Uterus (tissue), 4 donors: Measurements from ENCODE around the gene PIK3CB. TPM values are rescaled to one million over a fixed set of nuclear protein-coding genes. Genes with fewer than 3 reads are reported as not detected.

Source experiments
- DNase-seq, 2 donors: peaks; one replicate each; pipeline ENCODE4 v3.0.0-alpha.2; 2019 to 2020
- H3K27ac ChIP-seq, 2 donors: fragments of 200-600 bp; sonication (generic); 1 replicate in 1 of 2; 2 replicates in 1 of 2; pipeline ENCODE4 v1.5.1; 2016 to 2018
- H3K27me3 ChIP-seq, 2 donors: fragments of 200-600 bp; sonication (generic); one replicate each; pipeline ENCODE4 v1.5.1; 2018 to 2019; ENCODE audit warnings: control low read depth in 1 of 2
- H3K36me3 ChIP-seq, 2 donors: fragments of 200-600 bp; sonication (generic); one replicate each; pipeline ENCODE4 v1.5.1; 2019; ENCODE audit warnings: control low read depth in 1 of 2
- H3K4me1 ChIP-seq, 2 donors: fragments of 200-600 bp; sonication (generic); one replicate each; pipeline ENCODE4 v1.5.1; 2018 to 2019; ENCODE audit warnings: control low read depth in 1 of 2
- H3K4me3 ChIP-seq, 2 donors: fragments of 200-600 bp; sonication (generic); 1 replicate in 1 of 2; 2 replicates in 1 of 2; pipeline ENCODE4 v1.5.1; 2018 to 2019; ENCODE audit warnings: mild to moderate bottlenecking in 1 of 2
- H3K9me3 ChIP-seq, 2 donors: fragments of 200-600 bp; sonication (generic); one replicate each; pipeline ENCODE4 v1.5.1; 2019; ENCODE audit warnings: control low read depth in 1 of 2
- CTCF ChIP-seq, 4 experiments: fragments of 200-600 bp in 2 of 4; fragments of 450-650 bp in 2 of 4; sonication (generic) in 2 of 4; IDR thresholded peaks; one replicate each; pipeline ENCODE4 v1.5.1; 2016 to 2019; ENCODE audit warnings: antibody characterized with exemption in 4 of 4, mild to moderate bottlenecking in 2 of 4, moderate library complexity in 1 of 4
- POLR2A ChIP-seq, 2 donors: fragments of 450-650 bp; IDR thresholded peaks; one replicate each; pipeline ENCODE4 v1.6.1; 2016; ENCODE audit warnings: antibody characterized with exemption in 2 of 2, mild to moderate bottlenecking in 1 of 2, moderate library complexity in 1 of 2
- intact Hi-C: fragments of 100-400 bp; cut with DNase I; formaldehyde crosslinking; loops from one replicate; pipeline ENCODE4 v1.15.1; 2023; ENCODE audit warnings: low total_unique reads
- total RNA-seq, 4 donors: library from RNA; depleted of rRNA in 3 of 4; stranded (reverse); fragments of >200 nt in 3 of 4; gene quantifications; one replicate each; pipeline versions ENCODE4 v1.1.0 to v1.2.4, GENCODE V29; 2014 to 2023
- donor health status: DM: yes; HTN: yes; CAD: no.

PIK3CB gene
- total RNA-seq, 4 donors from 2014 or later: 5.6 to 37.5 (median 17.0) TPM

GRCh38 chr3:138867996-138868395, 33.3 kb upstream of the PIK3CB start:
- no peak for TF ChIP-seq POLR2A (IDR thresholded peaks at IDR 0.05)
- no peak for TF ChIP-seq CTCF (IDR thresholded peaks at IDR 0.05)
- H3K27me3 ChIP-seq: no peaks in the 10 kb centered on the region
- no peaks in the 10 kb centered on the region for H3K9me3 ChIP-seq
- no peak overlapping the region for H3K4me3 ChIP-seq
- no peaks in the 10 kb centered on the region for H3K36me3 ChIP-seq
- no peak for DNase-seq
- intact Hi-C loops: no loop called here
- H3K4me1 ChIP-seq: no peaks in the 10 kb centered on the region
- no peak overlapping the region for H3K27ac ChIP-seq

- no peak for DNase-seq
- H3K9me3 ChIP-seq: no peaks in the 10 kb centered on the region
- intact Hi-C loops: no loop called here
- H3K27me3 ChIP-seq: no peaks in the 10 kb centered on the region
- no peaks in the 10 kb centered on the region for H3K4me1 ChIP-seq
- no peaks in the 10 kb centered on the region for H3K36me3 ChIP-seq
- H3K4me3 ChIP-seq: no peak overlapping the region
- no peak overlapping the region for H3K27ac ChIP-seq
- no peak for TF ChIP-seq CTCF (IDR thresholded peaks at IDR 0.05)
- no peak for TF ChIP-seq POLR2A (IDR thresholded peaks at IDR 0.05)
Measured at GRCh38 chr3:138863776-138864113, 29.0 kb upstream of the PIK3CB start.

- Histone ChIP-seq H3K27me3 (no peaks in the 10 kb centered on the region), H3K4me3 (no peak overlapping the region), H3K9me3 (no peaks in the 10 kb centered on the region), H3K4me1 (no peaks in the 10 kb centered on the region), H3K27ac (peak overlapping the region in 1 of 2 donors; percentile 38), H3K36me3 (no peaks in the 10 kb centered on the region)
- intact Hi-C loops: no loop called here
- no peak for TF ChIP-seq POLR2A (IDR thresholded peaks at IDR 0.05)
- no peak for TF ChIP-seq CTCF (IDR thresholded peaks at IDR 0.05)
- no peak for DNase-seq
Measured at GRCh38 chr3:138862924-138863775, 28.4 kb upstream of the PIK3CB start.

GRCh38 chr3:138862531-138862923, 27.8 kb upstream of the PIK3CB start:
- intact Hi-C loops: no loop called here

More at GRCh38 chr3:138862531-138862923, 27.8 kb upstream of the PIK3CB start:
- Histone ChIP-seq H3K4me3 (no peak overlapping the region), H3K27me3 (no peaks in the 10 kb centered on the region), H3K4me1 (no peaks in the 10 kb centered on the region), H3K36me3 (no peaks in the 10 kb centered on the region), H3K9me3 (no peaks in the 10 kb centered on the region), H3K27ac (peak overlapping the region in 1 of 2 donors; percentile 38)
- DNase-seq: no peak
- TF ChIP-seq CTCF (IDR thresholded peaks at IDR 0.05) (no peak), POLR2A (IDR thresholded peaks at IDR 0.05) (no peak)
